Measurements from ENCODE around the gene RTP2.

Gene RTP2

DNA sequence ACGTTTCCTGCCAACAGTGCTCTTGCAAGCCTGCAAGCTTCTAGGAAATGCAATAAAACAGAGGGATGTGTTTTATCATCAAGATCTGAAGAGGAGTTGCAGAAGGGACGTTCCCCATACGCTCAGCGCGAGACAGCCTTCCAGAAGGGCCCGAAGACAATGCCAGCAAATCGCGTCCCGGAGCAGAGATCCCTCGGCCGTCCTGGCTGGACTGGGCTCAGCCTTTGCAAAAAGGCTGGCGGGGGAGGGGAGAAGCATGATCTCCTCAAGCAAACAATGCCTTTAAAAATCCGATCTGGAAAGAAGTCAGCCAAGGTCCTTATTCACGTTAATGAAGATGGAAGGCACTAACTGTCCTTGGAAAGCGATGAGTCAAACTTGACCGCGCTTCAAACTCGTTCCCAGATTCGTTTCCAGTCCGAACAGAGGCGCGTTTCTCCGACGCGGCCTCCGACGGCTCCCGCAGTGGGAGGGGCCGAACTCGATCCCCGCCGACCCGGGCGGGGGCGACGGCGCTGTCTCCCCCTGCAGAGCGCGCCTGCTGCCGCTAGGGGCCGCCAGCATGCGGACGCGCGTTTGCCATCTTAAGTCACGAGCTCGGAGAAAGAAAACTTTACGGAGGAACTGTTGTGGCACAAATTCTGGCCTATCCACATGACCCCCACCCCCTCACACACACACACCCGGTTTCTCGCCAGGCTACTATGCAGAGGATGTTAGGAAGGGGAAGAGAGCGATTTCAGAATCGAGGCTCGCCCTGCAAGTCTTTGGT, 37.4 kb upstream of the RTP2 start:
- H3K4me3 ChIP-seq (ENCODE audit: low read length): peak overlapping the region; percentile 90
- DNase-seq (ENCODE audit: low read depth, low spot score): peak; percentile 65

DNA sequence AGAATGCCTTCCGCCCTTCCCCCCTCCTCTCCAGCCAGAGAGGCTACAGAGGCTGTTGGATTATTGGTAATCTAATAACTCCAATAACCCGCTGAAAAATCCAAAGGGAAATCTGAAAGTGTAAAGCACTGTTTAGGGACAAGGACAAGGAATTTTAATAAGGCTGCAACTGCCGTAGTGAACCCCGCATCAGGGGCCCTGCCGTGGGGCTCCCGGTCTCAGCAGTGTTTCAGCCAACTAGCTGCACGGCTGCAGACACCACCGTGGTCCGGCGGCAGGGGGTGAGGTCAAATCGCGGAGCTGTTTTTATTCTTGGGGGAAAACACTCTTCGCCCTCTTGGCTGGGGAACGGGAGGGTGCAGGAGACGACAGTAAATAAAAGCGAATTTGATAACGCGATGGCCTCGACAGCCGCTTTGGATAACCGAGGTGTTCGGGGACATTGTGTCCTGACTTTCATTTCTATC, 36.8 kb upstream of the RTP2 start:
- DNase-seq (ENCODE audit: low read depth, low spot score): no peak
- H3K4me3 ChIP-seq (ENCODE audit: low read length): peak overlapping the region; percentile 90

DNA sequence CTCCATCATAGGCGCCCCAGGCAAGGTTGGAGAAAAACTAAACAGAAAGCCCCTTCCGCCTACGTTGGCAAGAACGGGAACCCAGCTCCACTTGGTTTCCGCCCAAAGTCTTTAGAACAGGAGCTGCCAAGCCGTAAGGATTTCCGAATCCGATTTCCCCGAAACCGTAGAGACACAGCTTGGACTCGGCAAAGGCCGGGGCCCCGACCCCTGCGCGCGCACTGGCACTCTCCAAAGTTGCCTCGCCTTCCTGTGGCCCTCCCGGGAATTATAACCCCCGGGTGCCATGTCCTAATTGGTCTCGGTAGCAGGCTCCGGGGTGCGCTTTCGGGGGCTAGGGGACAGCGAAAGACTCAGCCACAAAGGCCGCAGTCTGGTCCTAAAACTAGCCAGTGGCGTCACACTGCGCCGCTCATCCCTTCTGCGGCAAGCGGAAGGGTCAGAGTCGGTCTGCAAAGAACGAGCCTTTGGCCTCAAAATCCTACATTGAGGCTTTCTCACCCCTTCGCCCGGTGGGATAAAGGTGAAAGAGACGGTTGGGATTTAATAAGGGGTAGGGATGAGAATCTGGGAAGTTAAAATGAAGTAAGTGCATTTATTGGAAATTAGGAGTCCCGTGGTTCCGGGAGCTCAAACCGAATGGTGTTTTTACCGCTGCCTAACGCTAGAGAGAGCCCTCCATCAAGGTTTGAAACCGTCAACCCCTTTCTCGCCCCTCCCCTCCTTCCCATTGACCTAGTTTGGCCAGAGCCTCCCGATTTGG, 36.2 kb upstream of the RTP2 start:
- DNase-seq (ENCODE audit: low read depth, low spot score): peak; percentile 78
- peak overlapping the region; percentile 90 for H3K4me3 ChIP-seq (ENCODE audit: low read length)

DNA sequence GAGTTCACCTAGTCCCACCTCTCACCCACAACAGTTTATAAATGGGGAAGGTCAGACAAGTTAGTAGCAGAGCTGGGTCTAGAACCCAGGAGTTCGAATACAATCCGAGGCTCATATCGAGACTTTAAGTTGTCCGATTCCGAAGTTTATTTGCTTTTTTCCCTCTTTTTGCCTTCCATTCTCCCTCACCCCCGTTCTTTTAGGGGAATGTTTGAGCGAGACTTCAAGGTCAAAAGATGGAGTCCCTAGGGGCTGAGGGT, 35.6 kb upstream of the RTP2 start:
- H3K4me3 ChIP-seq (ENCODE audit: low read length): peak overlapping the region; percentile 90
- no peak for DNase-seq (ENCODE audit: low read depth, low spot score)

DNA sequence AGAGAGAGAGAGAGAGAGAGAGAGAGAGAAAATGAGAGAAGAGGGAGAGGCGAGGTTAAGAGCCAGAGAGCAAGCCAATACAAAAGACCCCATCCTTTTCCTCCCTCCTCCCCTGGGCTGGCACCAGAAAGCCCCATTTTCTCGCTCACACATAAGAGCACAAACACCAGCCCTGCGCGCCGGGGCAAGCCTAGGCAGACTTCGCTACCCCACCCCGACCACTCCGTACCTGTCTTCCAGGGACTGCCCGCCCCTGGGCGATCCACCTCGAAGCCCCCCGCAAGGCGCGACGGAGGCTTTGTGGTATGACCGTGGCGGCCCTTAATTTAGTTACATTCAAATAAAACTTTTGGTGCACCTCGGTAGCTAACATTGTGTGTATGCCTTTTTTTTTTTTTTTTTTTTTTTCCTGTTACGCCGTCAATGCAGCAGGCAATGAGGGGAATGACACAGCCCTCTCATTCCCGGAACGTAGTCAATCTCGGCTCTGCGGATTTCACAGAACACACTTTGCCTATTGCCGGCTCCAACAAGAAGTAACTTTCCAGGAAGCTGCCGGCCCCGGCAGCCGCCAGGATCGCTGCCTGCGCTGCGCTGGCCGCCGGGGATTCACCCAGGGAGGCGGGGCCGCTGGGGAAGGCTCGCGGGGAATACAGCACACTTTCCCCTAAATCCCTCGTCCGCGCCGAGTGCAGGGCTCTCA, 35.2 kb upstream of the RTP2 start:
- DNase-seq (ENCODE audit: low read depth, low spot score): no peak
- H3K4me3 ChIP-seq (ENCODE audit: low read length): peak overlapping the region; percentile 90

DNA sequence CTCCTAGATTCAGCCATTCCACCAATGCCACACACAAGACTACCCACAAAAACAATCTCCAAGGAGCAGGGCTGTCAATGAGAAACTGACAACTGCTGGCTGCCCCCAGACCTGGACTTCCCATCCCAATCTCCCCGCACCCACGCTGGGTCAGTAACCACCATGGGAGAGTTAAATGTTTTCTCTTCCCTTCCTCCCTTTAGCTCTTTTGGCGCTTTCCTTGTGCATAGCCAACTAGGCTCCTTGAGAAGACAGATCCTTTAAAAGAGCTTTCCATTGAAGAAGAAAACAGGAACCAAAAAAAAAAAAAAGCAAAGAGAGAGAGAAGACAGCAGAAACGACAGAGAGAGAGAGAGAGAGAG, 34.6 kb upstream of the RTP2 start:
- no peak overlapping the region for H3K4me3 ChIP-seq (ENCODE audit: low read length)
- DNase-seq (ENCODE audit: low read depth, low spot score): no peak

DNA sequence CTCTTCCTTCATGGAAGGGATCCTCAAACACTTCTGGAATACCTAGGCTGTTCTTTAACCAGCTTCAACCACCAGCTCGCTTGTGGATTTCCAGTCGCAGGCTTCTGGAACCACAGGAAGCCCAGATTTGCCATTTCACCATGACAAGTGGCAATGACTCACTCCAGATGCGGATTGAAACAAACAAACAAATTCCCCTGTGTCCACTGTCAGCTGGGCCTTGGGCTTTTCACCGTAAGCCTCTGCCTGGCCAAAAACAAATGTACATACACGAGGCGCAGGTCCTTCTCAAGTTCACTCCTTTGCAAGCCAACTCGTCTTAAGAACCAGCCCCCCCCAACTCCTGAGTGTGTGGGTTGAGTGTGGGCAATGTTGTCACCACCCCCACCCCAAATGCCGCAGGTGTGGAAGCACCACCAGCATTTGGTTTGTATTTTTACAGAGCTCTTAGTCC, 34.1 kb upstream of the RTP2 start:
- no peak for DNase-seq (ENCODE audit: low read depth, low spot score)
- no peak overlapping the region for H3K4me3 ChIP-seq (ENCODE audit: low read length)

DNA sequence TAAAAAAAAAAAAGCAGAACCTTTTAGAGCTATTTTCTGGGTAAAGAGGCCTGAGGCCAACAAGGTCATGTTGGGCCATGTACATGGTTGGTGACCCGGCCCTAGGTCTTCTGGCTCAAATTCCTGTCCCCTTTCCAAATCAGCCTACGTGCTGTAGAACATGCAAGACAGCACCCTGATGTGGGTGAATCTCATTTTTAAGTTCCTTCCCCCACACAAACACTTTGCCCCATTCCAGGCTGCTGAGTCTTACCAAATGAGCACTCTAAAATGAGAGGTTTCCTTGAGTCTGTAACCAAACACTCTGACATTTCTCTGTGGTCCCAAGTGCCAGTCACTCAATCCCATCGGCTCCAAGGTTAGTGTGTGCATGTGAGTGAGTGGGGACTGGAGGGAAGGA, 33.5 kb upstream of the RTP2 start:
- no peak overlapping the region for H3K4me3 ChIP-seq (ENCODE audit: low read length)
- DNase-seq (ENCODE audit: low read depth, low spot score): no peak

DNA sequence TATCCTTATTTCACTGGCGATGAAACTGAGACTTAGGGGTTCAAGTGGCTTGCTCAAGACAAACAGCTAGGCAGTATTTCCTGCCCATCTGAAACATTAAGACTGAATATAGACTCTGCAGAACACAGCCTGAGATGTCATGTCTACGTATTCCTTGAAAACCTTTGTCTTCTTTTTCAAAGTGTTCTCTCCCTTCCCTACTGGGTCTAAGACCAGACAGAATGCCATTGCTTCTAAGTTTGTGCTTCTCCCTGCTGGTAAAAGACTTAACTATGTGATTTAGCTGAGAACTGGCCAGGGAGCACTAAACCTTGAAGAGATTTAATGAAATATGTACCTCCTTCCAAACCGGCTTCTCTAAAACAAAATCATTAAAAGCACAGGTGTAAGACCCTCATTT, 33.0 kb upstream of the RTP2 start:
- DNase-seq (ENCODE audit: low read depth, low spot score): no peak
- no peak overlapping the region for H3K4me3 ChIP-seq (ENCODE audit: low read length)

DNA sequence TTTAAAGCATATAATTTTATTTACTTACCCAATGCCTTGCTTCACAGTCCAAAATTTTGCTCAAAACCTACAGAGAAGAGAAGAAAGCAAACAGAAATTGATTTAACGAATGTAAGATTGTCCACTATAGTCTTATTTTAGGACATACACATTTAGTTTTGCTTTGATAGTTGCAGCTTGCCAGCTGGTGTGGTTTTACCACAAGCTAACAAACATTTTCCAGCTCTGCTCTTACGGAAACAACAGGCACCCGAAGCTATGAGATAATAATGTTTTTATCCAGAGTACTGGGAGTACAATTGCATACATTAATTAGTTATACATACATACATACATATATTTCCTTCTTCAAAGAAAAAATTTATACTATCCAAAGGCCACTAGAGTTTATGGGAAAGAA, 32.5 kb upstream of the RTP2 start:
- H3K4me3 ChIP-seq (ENCODE audit: low read length): no peak overlapping the region

DNA sequence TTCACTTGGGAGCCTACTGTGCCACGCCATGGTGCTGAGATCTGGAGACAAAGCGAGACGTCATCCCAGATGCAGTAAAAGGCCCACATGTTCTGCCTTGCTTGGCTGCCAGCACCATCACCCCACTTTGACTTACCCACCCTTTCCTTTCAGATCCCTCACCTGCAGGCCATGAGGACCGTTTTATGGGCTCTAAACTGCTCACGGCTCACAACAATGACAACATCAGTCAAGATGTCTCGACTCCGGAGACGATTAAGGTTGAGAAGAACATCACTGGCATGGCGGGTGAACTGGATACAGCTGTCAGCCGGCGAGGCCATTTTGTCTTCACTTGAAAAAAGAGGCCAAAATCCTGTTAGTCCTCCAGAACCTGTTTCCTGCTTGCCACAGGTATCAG, 31.0 kb upstream of the RTP2 start:
- DNase-seq (ENCODE audit: low read depth, low spot score): no peak

More for the DNA sequence above, 32.5 kb upstream of the RTP2 start:
- no peak for DNase-seq (ENCODE audit: low read depth, low spot score)

DNA sequence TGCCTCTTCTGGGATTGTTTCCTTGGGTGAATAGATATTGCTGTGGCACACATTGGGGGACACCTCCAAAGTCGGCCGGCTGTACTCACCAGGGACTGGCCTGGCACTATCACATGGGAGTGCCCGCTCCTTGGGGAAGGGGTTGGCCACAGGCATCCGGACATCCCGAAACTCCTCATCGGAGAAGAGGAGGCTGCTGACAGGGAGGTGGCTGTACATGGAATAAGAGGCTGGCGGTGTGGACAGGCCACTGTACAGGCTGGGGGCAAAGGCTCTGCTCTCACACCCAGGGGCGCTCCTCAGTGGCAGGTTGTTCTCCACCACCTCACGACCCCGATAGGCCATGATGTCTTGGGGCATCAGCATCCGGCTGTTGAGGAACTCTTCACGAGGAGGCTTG, 27.2 kb upstream of the RTP2 start:
- no peak for DNase-seq (ENCODE audit: low read depth, low spot score)
- no peak overlapping the region for H3K4me3 ChIP-seq (ENCODE audit: low read length)

More for the DNA sequence above, 31.0 kb upstream of the RTP2 start:
- H3K4me3 ChIP-seq (ENCODE audit: low read length): no peak overlapping the region

DNA sequence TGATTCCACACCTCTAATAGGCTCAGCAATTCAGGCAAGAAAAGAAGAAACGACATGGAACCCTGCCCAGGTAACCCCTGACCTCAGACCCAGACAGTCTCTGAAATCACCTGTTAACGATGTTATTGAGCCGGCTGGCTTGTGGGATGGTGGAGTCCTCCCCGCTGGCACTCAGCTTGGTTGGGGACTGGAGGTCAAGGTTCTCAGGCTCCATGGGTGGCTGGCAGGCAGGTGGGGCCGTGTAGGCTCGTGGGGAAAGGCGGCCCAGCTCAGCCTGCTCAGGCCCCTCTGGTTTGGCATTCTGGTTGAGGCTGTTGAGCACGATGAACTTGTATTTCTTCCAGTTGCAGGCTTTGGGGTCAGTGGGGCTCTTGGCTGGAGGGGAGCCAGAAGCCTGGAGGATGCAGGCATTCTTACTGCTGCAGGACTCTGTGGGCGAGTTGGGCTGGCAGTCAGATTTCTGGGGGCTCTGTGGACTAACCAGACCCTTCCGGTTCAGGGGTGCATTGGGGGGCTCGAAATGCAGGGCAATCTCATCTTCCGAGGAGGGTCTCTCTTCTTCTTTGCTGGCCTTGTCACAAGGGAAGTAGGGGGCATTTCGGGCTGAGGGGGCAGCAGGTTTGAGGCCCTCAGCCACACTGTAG, 26.7 kb upstream of the RTP2 start:
- H3K4me3 ChIP-seq (ENCODE audit: low read length): no peak overlapping the region
- no peak for DNase-seq (ENCODE audit: low read depth, low spot score)

DNA sequence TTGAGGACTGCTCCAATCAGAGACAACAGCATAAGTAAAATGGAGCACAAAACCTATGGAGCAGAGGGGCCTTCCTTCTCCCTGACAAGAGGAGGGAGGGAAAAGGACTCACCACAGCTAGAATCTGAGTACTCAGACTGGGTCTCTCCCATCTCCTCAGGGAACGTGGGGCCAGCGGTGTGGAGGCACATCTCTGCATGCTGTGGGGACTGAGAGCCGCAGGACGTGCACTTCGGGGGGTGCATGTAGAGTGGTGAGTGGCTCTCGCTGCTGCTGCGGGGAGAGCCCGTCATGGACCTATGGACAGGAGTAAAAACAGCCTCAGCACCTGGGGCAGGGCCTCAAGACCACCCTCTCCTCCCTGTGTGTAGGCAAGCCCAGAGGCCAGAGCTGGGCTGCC, 25.9 kb upstream of the RTP2 start:
- H3K4me3 ChIP-seq (ENCODE audit: low read length): no peak overlapping the region
- DNase-seq (ENCODE audit: low read depth, low spot score): no peak

DNA sequence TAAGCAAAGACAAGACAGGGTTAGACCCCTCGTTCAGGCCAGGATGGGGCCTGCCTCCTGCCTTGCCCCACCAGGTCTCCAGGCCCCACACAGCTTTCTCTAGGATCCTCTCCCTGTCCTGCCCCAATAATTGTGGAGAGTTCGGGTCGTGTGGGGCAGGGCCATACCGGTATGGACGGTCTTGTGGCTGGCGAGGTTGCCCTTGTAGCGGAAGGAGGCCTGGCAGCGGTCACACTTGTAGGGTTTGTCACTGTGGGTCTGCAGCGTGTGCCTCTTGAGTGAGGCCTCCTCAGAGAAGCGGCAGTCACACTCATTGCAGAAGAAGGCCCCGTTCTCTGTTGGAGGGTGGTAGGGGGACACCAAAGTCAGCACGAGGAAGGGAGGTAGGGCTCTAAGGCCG, 24.2 kb upstream of the RTP2 start:
- DNase-seq (ENCODE audit: low read depth, low spot score): no peak
- H3K4me3 ChIP-seq (ENCODE audit: low read length): no peak overlapping the region

DNA sequence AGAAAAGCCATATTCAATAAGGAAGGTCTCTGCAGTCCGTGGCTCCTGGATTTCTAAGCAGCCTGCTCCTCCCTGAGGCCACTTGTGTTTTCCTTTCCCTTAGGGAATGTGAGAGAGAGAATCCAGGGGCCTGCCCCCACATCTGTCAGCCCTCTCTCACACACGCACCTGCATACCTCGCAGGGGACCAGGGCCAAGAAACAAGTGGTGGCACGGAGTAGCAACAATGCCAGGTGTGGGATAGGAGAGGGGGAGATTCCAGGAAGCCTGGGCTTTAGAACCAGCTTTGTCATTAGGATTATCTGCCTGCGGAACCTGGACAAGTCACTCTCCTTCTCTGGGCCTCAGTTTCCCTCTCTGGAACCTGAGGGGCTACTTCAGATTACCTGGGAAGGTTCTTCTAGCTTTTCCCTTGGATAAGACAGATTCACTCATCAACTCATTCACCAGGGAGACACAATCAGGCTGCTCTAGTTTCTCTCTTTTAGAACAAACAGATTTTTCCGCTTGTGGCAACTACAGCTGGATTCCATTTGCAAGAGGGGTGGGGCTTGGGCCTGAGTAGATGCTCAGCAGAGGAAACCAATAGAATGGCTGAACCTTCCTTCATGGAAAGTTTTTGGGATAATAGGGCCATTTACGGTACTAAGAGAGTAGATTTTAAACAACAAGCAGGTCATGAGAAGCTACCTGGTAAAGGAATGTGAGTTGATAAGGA, 23.5 kb upstream of the RTP2 start:
- no peak overlapping the region for H3K4me3 ChIP-seq (ENCODE audit: low read length)
- no peak for DNase-seq (ENCODE audit: low read depth, low spot score)

DNA sequence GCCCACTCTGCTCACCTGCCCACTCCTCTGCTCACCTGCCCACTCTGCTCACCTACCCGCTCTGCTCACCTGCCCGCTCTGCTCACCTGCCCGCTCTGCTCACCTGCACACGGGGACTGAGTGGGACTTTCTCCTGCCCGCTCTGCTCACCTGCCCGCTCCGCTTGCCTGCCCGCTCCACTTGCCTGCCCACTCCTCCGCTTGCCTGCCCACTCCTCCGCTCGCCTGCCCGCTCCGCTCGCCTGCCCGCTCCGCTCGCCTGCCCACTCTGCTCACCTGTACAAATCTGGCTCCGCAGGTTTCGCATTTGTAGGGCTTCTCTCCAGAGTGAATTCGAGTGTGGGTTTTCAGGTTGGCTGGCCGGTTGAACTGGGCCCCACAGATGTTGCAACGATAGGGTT, 22.9 kb upstream of the RTP2 start:
- no peak for DNase-seq (ENCODE audit: low read depth, low spot score)
- H3K4me3 ChIP-seq (ENCODE audit: low read length): no peak overlapping the region

DNA sequence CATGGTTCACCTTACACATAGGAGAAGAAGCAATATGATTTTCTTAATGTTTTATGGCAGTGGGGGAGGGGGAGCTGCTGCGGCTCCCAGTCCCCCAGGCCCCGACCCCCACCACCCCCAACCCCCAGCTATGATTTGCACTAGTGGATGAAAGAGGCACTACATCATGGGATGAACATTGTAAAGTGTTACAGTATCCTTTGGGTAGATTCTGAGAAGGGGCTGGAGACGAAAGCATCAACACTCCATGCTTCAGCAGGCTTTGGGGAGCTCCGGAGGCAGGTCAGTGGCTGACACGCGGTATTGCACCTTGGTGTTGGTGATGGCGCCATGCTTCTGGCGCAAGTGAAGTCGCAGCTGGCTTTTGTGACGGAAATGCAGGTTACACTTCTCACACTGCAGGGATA, 19.9 kb upstream of the RTP2 start:
- no peak overlapping the region for H3K4me3 ChIP-seq (ENCODE audit: low read length)
- DNase-seq (ENCODE audit: low read depth, low spot score): no peak

DNA sequence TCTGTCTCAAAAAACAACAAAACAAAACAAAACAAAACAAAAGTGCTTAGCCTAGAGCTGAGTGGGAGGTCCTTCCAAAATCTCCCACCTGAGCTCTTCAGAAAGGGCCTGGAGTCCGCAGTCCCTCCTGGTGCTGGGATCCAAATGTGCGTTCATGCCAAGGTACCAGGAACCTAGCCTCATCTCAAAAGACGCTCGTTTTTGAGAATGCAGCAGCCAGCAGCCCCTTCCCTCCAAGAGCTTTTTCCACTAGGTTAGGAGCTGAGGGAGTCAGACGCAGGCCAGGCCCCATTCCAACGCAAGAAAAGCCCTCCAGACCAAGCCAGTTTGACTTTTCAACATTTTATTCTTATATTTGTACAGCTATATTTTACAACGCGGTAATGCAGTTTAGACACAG, 18.7 kb upstream of the RTP2 start:
- DNase-seq (ENCODE audit: low read depth, low spot score): no peak
- no peak overlapping the region for H3K4me3 ChIP-seq (ENCODE audit: low read length)
